GM13977 (cell line): ENCODE results near the gene C8A.

Experiments
- DNase-seq: peaks from one replicate; pipeline ENCODE4 v3.0.0; 2012; ENCODE audit warnings: low spot score
- CTCF ChIP-seq: IDR thresholded peaks from 2 replicates; pipeline ENCODE4 v1.5.1; 2012; ENCODE audit warnings: mild to moderate bottlenecking, control low read depth; ENCODE audit not compliant: insufficient read depth; ENCODE audit errors: extremely low read depth, missing control alignments
- in situ Hi-C: fragments of 300-500 bp; cut with MboI; formaldehyde crosslinking; loops from one replicate; pipeline ENCODE4 v1.12.0; 2022; ENCODE audit warnings: low sequenced_read_pairs, low pct_unique_long_range_greater_than_20kb, mixed read lengths, inconsistent platforms; ENCODE audit not compliant: unreplicated experiment

The C8A gene

GRCh38 chr1:56859287-56859686, 4.7 kb downstream of the C8A start:
- in situ Hi-C loops = no loop called here
- no peak for TF ChIP-seq CTCF
- no peak for DNase-seq

GRCh38 chr1:56863265-56863992, 8.8 kb downstream of the C8A start:
- no peak for TF ChIP-seq CTCF
- no peak for DNase-seq
- in situ Hi-C loops = no loop called here

GRCh38 chr1:56864430-56864829, 9.8 kb downstream of the C8A start:
- no peak for DNase-seq
- no peak for TF ChIP-seq CTCF
- in situ Hi-C loops = no loop called here

- no peak for DNase-seq
- in situ Hi-C loops = no loop called here
- TF ChIP-seq CTCF = no peak
These were observed 12.1 kb downstream of the C8A start for GRCh38 chr1:56866656-56867055.

GRCh38 chr1:56867491-56867890, 12.9 kb downstream of the C8A start:
- in situ Hi-C loops = no loop called here
- no peak for TF ChIP-seq CTCF

GRCh38 chr1:56868761-56869160, 14.2 kb downstream of the C8A start:
- in situ Hi-C loops = no loop called here
- no peak for DNase-seq
- TF ChIP-seq CTCF = no peak

More at GRCh38 chr1:56867491-56867890, 12.9 kb downstream of the C8A start:
- DNase-seq = no peak
